Loucy (cell line): ENCODE data around the gene RASGEF1B.

Experiments used
- H2AFZ ChIP-seq: fragments of 200-600 bp; sonication (generic); 2 replicates; pipeline ENCODE4 v1.6.0; 2016; ENCODE audit warnings: antibody characterized with exemption, mild to moderate bottlenecking, low read length, moderate library complexity
- H3F3A ChIP-seq: fragments of 200-600 bp; 2 replicates; pipeline ENCODE4 v1.6.0; 2016; ENCODE audit warnings: antibody characterized with exemption, low read depth, mild to moderate bottlenecking
- H3K27me3 ChIP-seq: fragments of 200-600 bp; sonication (generic); 2 replicates; pipeline ENCODE4 v1.6.1; 2014; ENCODE audit warnings: low read length, mild to moderate bottlenecking; ENCODE audit not compliant: insufficient read depth, poor library complexity, severe bottlenecking
- H3K36me3 ChIP-seq: fragments of 200-600 bp; sonication (generic); 2 replicates; pipeline ENCODE4 v1.6.1; 2016; ENCODE audit warnings: low read length; ENCODE audit not compliant: insufficient read depth
- H3K4me1 ChIP-seq: fragments of 200-600 bp; sonication (generic); 2 replicates; pipeline ENCODE4 v1.5.1; 2014; ENCODE audit warnings: low read length, mild to moderate bottlenecking; ENCODE audit not compliant: insufficient read depth, poor library complexity, severe bottlenecking
- H3K4me2 ChIP-seq: fragments of 200-600 bp; sonication (generic); 2 replicates; pipeline ENCODE4 v1.6.0; 2014; ENCODE audit warnings: antibody characterized with exemption, low read length, low read depth, mild to moderate bottlenecking; ENCODE audit not compliant: poor library complexity, severe bottlenecking
- H3K4me3 ChIP-seq: fragments of 200-600 bp; sonication (generic); 2 replicates; pipeline ENCODE4 v1.5.1; 2014; ENCODE audit warnings: low read length, mild to moderate bottlenecking, mixed read lengths; ENCODE audit not compliant: poor library complexity, severe bottlenecking
- H3K79me2 ChIP-seq: fragments of 200-600 bp; sonication (generic); 2 replicates; pipeline ENCODE4 v1.6.1; 2014; ENCODE audit warnings: low read length; ENCODE audit not compliant: insufficient read depth
- H3K9ac ChIP-seq: fragments of 200-600 bp; sonication (generic); 2 replicates; pipeline ENCODE4 v1.6.0; 2014; ENCODE audit warnings: mild to moderate bottlenecking, low read depth, low read length, moderate library complexity; ENCODE audit not compliant: poor library complexity, severe bottlenecking
- H3K9me2 ChIP-seq: fragments of 200-600 bp; sonication (generic); replicated peaks from 2 replicates; pipeline ENCODE4 v1.6.1; 2016; ENCODE audit warnings: low read depth, low read length, mixed read lengths
- H3K9me3 ChIP-seq: fragments of 200-600 bp; sonication (generic); 2 replicates; pipeline ENCODE4 v1.6.1; 2014; ENCODE audit warnings: mild to moderate bottlenecking, antibody characterized with exemption, low read length, low read depth; ENCODE audit not compliant: insufficient read depth
- H4K20me1 ChIP-seq: fragments of 200-600 bp; sonication (generic); 2 replicates; pipeline ENCODE4 v1.6.0; 2014; ENCODE audit warnings: antibody characterized with exemption, low read length, mild to moderate bottlenecking; ENCODE audit not compliant: insufficient read depth, poor library complexity, severe bottlenecking
- CTCF ChIP-seq: fragments of 200-600 bp; sonication (generic); conservative IDR thresholded peaks from 2 replicates; pipeline ENCODE4 v1.5.1; 2014; ENCODE audit warnings: mild to moderate bottlenecking, antibody characterized with exemption, low read length
- EZH2phosphoT487 ChIP-seq: fragments of 200-600 bp; IDR thresholded peaks from 2 replicates; pipeline ENCODE4 v1.6.1; 2018; ENCODE audit warnings: antibody characterized with exemption, mild to moderate bottlenecking, moderate library complexity, borderline replicate concordance

The RASGEF1B gene

GRCh38 chr4:81449015-81449414 is 22.7 kb downstream of the RASGEF1B start:
- Histone ChIP-seq H3K79me2 (no peaks in the 10 kb centered on the region), H3K4me3 (no peak overlapping the region), H2AFZ (no peak overlapping the region), H3K27me3 (no peaks in the 10 kb centered on the region), H4K20me1 (no peaks in the 10 kb centered on the region), H3K4me2 (no peak overlapping the region), H3K36me3 (peaks cover 40% of the 10 kb centered on the region; the same call in 1 of the 2 replicates), H3K4me1 (peaks cover 2% of the 10 kb centered on the region), H3K9me2 (no peaks in the 10 kb centered on the region), H3K9me3 (no peaks in the 10 kb centered on the region), H3F3A (no peaks in the 10 kb centered on the region), H3K9ac (no peak overlapping the region)
- no peak for TF ChIP-seq EZH2phosphoT487
- TF ChIP-seq CTCF = no peak

- TF ChIP-seq EZH2phosphoT487 = no peak
- TF ChIP-seq CTCF = no peak
- H2AFZ ChIP-seq = no peak overlapping the region
These were observed 24.0 kb downstream of the RASGEF1B start for GRCh38 chr4:81447566-81448229.

GRCh38 chr4:81446634-81447033 is 25.1 kb downstream of the RASGEF1B start:
- Histone ChIP-seq H4K20me1 (no peaks in the 10 kb centered on the region), H3K9ac (no peak overlapping the region), H3K9me2 (no peaks in the 10 kb centered on the region), H3K9me3 (no peaks in the 10 kb centered on the region), H2AFZ (no peak overlapping the region), H3F3A (no peaks in the 10 kb centered on the region), H3K27me3 (no peaks in the 10 kb centered on the region), H3K4me2 (no peak overlapping the region), H3K36me3 (peaks cover 53% of the 10 kb centered on the region; the same call in 1 of the 2 replicates), H3K79me2 (no peaks in the 10 kb centered on the region), H3K4me1 (no peaks in the 10 kb centered on the region), H3K4me3 (no peak overlapping the region)
- TF ChIP-seq CTCF (no peak), EZH2phosphoT487 (no peak)

More at GRCh38 chr4:81447566-81448229, 24.0 kb downstream of the RASGEF1B start:
- H4K20me1 ChIP-seq = no peaks in the 10 kb centered on the region
- no peaks in the 10 kb centered on the region for H3K27me3 ChIP-seq
- H3K79me2 ChIP-seq = no peaks in the 10 kb centered on the region
- H3K4me2 ChIP-seq = no peak overlapping the region
- no peaks in the 10 kb centered on the region for H3K9me3 ChIP-seq
- peaks cover 49% of the 10 kb centered on the region; the same call in 1 of the 2 replicates for H3K36me3 ChIP-seq
- H3F3A ChIP-seq = no peaks in the 10 kb centered on the region
- no peak overlapping the region for H3K4me3 ChIP-seq
- H3K9me2 ChIP-seq = no peaks in the 10 kb centered on the region
- H3K9ac ChIP-seq = no peak overlapping the region
- H3K4me1 ChIP-seq = no peaks in the 10 kb centered on the region
